ELR (cell line): ENCODE data around the gene KIFAP3.
"Not testable (repeated sequence)": the region's sequence is repeated elsewhere in the genome, so short reads cannot be mapped to it uniquely, and the experiment has no call there.

Source experiments
- DNase-seq: peaks from one replicate; pipeline ENCODE4 v3.0.0-alpha.2; 2015; ENCODE audit warnings: low read depth

The KIFAP3 gene

GRCh38 chr1:170074250-170075157, at the start of gene KIFAP3:
TSS of gene KIFAP3 (minus strand) at chr1:170074695. CDS start at chr1:170074467, 228 bp downstream.
- peak; percentile 98 for DNase-seq

GRCh38 chr1:170122366-170122765, 47.9 kb upstream of the KIFAP3 start:
- DNase-seq = no peak

GRCh38 chr1:170114906-170115305, 40.4 kb upstream of the KIFAP3 start:
- peak; percentile 25 for DNase-seq

- DNase-seq = not testable (repeated sequence)
Observed at GRCh38 chr1:170113140-170113539, 38.6 kb upstream of the KIFAP3 start.

- no peak for DNase-seq
Observed at GRCh38 chr1:170097449-170097948, 23.0 kb upstream of the KIFAP3 start.

- DNase-seq = no peak
Observed at GRCh38 chr1:170096806-170097340, 22.4 kb upstream of the KIFAP3 start.

- no peak for DNase-seq
Observed at GRCh38 chr1:170095976-170096748, 21.7 kb upstream of the KIFAP3 start.

- not testable (repeated sequence) for DNase-seq
Observed at GRCh38 chr1:170094697-170095616, 20.5 kb upstream of the KIFAP3 start.

- DNase-seq = no peak
Observed at GRCh38 chr1:170086399-170087032, 12.0 kb upstream of the KIFAP3 start.

GRCh38 chr1:170085091-170085490, 10.6 kb upstream of the KIFAP3 start:
- peak; percentile 31 for DNase-seq

- DNase-seq = no peak
Observed at GRCh38 chr1:170078610-170079189, 4.2 kb upstream of the KIFAP3 start.

GRCh38 chr1:170077926-170078325, 3.4 kb upstream of the KIFAP3 start:
- peak; percentile 57 for DNase-seq

- DNase-seq = not testable (repeated sequence)
Observed at GRCh38 chr1:170076952-170077351, 2.5 kb upstream of the KIFAP3 start.

- no peak for DNase-seq
Observed at GRCh38 chr1:170076199-170076598, 1.7 kb upstream of the KIFAP3 start.

- DNase-seq = no peak
Observed at GRCh38 chr1:170075186-170075585, 691 bp upstream of the KIFAP3 start.

GRCh38 chr1:170073893-170074249, 624 bp downstream of the KIFAP3 start:
- DNase-seq = no peak

- no peak for DNase-seq
Observed at GRCh38 chr1:170071378-170071777, 3.1 kb downstream of the KIFAP3 start.

GRCh38 chr1:170068923-170069322, 5.6 kb downstream of the KIFAP3 start:
- DNase-seq = no peak

- no peak for DNase-seq
Observed at GRCh38 chr1:170067253-170067819, 7.2 kb downstream of the KIFAP3 start.

GRCh38 chr1:170064821-170065220, 9.7 kb downstream of the KIFAP3 start:
- no peak for DNase-seq
